ENCODE measurements around the gene DNAJA3. TPM values are rescaled to one million over a fixed set of nuclear protein-coding genes. Genes with fewer than 3 reads are reported as not detected.

Gene DNAJA3
- total RNA-seq, 1 experiment from 2014 or later = 93.1 TPM

GRCh38 chr16:4468972-4469371 lies 43.3 kb downstream of the DNAJA3 start:
- intact Hi-C loops (cut with micrococcal nuclease; ENCODE audit: unreplicated experiment) = no loop called here
- H3K4me1 Mint-ChIP-seq (ENCODE audit: low read depth, unreplicated experiment) = no peaks in the 10 kb centered on the region
- H3K27me3 Mint-ChIP-seq (ENCODE audit: unreplicated experiment) = no peaks in the 10 kb centered on the region
- DNase-seq = no peak
- H3K9me3 Mint-ChIP-seq (ENCODE audit: low read depth, unreplicated experiment) = no peaks in the 10 kb centered on the region
- no peak for TF ChIP-seq CTCF (IDR thresholded peaks at IDR 0.05; ENCODE audit: unreplicated experiment)
- no peak overlapping the region for H3K27ac Mint-ChIP-seq (ENCODE audit: unreplicated experiment)
- no peak overlapping the region for H3K4me3 Mint-ChIP-seq (ENCODE audit: low read depth, unreplicated experiment)
- no TSS peak for BruUV-seq (replicated peaks)
- H3K36me3 Mint-ChIP-seq (ENCODE audit: insufficient read depth, unreplicated experiment) = peaks cover 78% of the 10 kb centered on the region
- CTCF ChIA-PET = interaction anchor here (0.5 kb wide), 1 partner anchor 188 kb away, joined by 3 read pairs; no protein-coding TSS in a partner anchor

- no peak for DNase-seq
- no peaks in the 10 kb centered on the region for H3K9me3 Mint-ChIP-seq (ENCODE audit: low read depth, unreplicated experiment)
- no peaks in the 10 kb centered on the region for H3K4me1 Mint-ChIP-seq (ENCODE audit: low read depth, unreplicated experiment)
- intact Hi-C loops (cut with micrococcal nuclease; ENCODE audit: unreplicated experiment) = no loop called here
- no peaks in the 10 kb centered on the region for H3K27me3 Mint-ChIP-seq (ENCODE audit: unreplicated experiment)
- CTCF ChIA-PET = interaction anchor here (0.7 to 1.2 kb wide), 2 partner anchors 29 to 120 kb away, joined by 3 to 5 read pairs; partner anchors contain the start of gene PAM16
- no peak overlapping the region for H3K27ac Mint-ChIP-seq (ENCODE audit: unreplicated experiment)
- no TSS peak for BruUV-seq (replicated peaks)
- H3K4me3 Mint-ChIP-seq (ENCODE audit: low read depth, unreplicated experiment) = no peak overlapping the region
- no peak for TF ChIP-seq CTCF (IDR thresholded peaks at IDR 0.05; ENCODE audit: unreplicated experiment)
- peaks cover 74% of the 10 kb centered on the region for H3K36me3 Mint-ChIP-seq (ENCODE audit: insufficient read depth, unreplicated experiment)
These were observed 46.2 kb downstream of the DNAJA3 start for GRCh38 chr16:4471869-4472268.

GRCh38 chr16:4472880-4473279 lies 47.2 kb downstream of the DNAJA3 start:
- CTCF ChIA-PET = interaction anchor here (0.7 kb wide), 1 partner anchor 122 kb away, joined by 5 read pairs; the partner anchor contains the start of gene PAM16
- no TSS peak for BruUV-seq (replicated peaks)
- peak overlapping the region; percentile 80 for H3K4me3 Mint-ChIP-seq (ENCODE audit: low read depth, unreplicated experiment)
- DNase-seq = no peak
- H3K4me1 Mint-ChIP-seq (ENCODE audit: low read depth, unreplicated experiment) = peaks cover 3% of the 10 kb centered on the region
- H3K27ac Mint-ChIP-seq (ENCODE audit: unreplicated experiment) = peak overlapping the region; percentile 30
- no peaks in the 10 kb centered on the region for H3K27me3 Mint-ChIP-seq (ENCODE audit: unreplicated experiment)
- peaks cover 74% of the 10 kb centered on the region for H3K36me3 Mint-ChIP-seq (ENCODE audit: insufficient read depth, unreplicated experiment)
- intact Hi-C loops (cut with micrococcal nuclease; ENCODE audit: unreplicated experiment) = no loop called here
- H3K9me3 Mint-ChIP-seq (ENCODE audit: low read depth, unreplicated experiment) = no peaks in the 10 kb centered on the region
- TF ChIP-seq CTCF (IDR thresholded peaks at IDR 0.05; ENCODE audit: unreplicated experiment) = no peak

- Mint-ChIP-seq H3K36me3 (ENCODE audit: insufficient read depth, unreplicated experiment) (peaks cover 67% of the 10 kb centered on the region), H3K9me3 (ENCODE audit: low read depth, unreplicated experiment) (no peaks in the 10 kb centered on the region), H3K27me3 (ENCODE audit: unreplicated experiment) (no peaks in the 10 kb centered on the region), H3K4me3 (ENCODE audit: low read depth, unreplicated experiment) (peak within 1 kb of the TSS; percentile 80), H3K27ac (ENCODE audit: unreplicated experiment) (peak within 1 kb of the TSS; percentile 91), H3K4me1 (ENCODE audit: low read depth, unreplicated experiment) (peaks cover 9% of the 10 kb centered on the region)
- BruUV-seq (replicated peaks) = no TSS peak
- DNase-seq = peak; percentile 98
- CTCF ChIA-PET = no interaction called here
- intact Hi-C loops (cut with micrococcal nuclease; ENCODE audit: unreplicated experiment) = no loop called here
- no peak for TF ChIP-seq CTCF (IDR thresholded peaks at IDR 0.05; ENCODE audit: unreplicated experiment)
These were observed 48.7 kb downstream of the DNAJA3 start, which contains the start of gene NMRAL1 for GRCh38 chr16:4474192-4474961. NMRAL1 (minus strand) TSS chr16:4474625; CDS start chr16:4474132, 493 bp downstream.
